ENCODE data around the gene CELSR3. TPM values are rescaled to one million over a fixed set of nuclear protein-coding genes. Genes with fewer than 3 reads are reported as not detected.

Gene CELSR3
- total RNA-seq, 1 experiment from 2014 or later = 4.6 TPM

DNA sequence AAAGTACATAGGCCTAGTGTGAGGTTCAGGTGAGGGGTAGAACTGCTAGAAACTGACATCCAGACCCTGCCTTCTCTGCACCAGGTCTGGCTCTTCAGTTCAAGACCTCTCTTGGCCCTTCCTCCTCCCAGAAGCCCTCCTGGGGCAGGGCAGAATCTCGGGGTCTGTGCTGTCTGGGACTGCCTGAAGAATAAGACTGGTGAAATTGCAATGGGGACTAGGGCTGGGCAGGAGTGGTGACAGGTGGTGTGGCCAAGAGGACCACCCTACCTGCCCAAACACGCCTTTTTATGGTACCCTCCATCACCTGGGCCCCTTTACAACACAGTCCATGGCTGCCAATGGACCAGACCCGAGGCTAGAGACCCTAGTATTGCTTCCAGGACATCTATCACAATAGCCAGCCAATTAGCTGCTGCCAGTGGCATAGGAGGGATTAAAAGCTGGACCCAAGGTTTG is 24.6 kb upstream of the CELSR3 start:
- in situ Hi-C loops (cut with HindIII; ENCODE audit: low sequenced_read_pairs) = no loop called here
- no peak for DNase-seq (ENCODE audit: low spot score)

DNA sequence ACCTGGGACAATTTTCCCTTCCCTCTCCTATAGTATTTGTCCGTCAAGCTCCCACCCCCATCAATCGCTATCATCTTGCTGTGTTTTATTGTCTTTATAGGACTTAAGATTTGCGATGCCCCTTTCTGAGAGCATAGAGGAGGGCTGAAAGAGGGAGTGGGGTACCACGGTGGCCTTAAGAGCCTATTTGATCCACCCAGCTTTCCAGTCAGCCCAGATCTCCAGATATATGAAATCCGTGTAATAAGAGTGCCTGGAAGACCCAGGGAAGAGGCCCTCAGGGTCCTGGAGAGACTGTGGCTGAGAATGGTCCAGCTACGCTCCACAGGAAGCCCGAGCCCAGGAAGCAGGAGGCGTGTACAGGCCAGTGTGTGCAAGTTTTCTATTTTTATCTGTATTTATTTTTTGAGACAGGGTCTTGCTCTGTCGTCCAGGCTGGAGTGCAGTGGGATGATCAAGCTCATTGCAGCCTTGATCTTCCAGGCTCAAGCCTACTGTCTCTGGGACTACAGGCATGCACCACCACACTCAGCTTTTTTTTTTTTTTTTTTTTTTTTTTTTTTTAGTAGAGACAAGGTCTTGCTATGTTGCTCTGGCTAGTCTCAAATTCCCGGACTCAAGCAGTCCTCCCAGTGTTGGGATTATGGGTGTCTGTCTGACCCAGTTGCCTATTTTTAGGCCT is 24.0 kb upstream of the CELSR3 start:
- in situ Hi-C loops (cut with HindIII; ENCODE audit: low sequenced_read_pairs) = no loop called here
- peak; percentile 27 for DNase-seq (ENCODE audit: low spot score)

DNA sequence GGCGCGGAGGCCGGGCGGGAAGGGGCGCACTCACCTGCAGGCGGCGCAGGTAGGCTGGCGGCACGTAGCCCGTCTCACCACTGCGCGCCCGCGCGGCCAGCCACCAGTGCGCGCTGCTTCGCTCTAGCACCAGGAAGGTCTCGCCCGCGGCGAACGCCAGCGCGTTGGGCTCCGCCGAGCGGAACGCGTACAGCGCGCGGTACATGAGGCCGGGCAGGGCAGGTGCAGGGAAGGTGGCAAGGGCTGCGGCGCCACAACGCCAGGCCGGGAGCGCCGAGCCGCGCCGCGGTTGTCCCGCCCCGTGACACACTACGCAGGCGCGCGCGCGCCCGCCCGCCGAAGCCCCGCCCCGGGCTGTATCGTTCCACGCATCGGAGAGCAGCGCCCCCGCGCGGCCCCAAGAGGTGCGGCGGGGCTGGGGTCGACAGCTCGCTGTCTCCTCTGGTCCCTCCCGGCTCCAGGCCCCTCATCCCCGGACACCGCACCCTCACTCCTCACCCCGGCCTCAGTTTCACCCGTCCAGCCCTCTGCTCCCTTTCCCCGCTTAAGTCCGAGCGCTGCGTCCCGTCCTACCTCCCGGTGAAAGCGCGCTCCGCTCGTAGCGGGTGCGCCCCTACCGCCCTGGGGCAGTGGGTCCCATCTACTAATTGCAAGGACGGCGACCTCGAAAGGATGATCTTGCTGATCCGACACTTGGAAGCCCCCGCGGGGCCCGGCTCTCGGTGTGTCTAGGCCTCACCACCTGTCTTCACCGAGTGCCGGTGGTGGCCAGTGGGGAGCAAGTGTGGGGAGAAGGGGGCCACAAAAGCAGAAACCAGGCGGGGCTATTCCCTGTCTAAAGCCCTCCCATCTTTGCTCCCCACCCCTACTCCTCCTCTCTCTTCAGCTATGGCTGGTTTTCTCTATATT is 23.2 kb upstream of the CELSR3 start, which contains the start of gene NCKIPSD:
NCKIPSD (minus strand) TSS at position 313 of the 909 bp plus-strand sequence; CDS start at position 205, 108 bp downstream.
- in situ Hi-C loops (cut with HindIII; ENCODE audit: low sequenced_read_pairs) = no loop called here
- DNase-seq (ENCODE audit: low spot score) = peak; percentile 81

DNA sequence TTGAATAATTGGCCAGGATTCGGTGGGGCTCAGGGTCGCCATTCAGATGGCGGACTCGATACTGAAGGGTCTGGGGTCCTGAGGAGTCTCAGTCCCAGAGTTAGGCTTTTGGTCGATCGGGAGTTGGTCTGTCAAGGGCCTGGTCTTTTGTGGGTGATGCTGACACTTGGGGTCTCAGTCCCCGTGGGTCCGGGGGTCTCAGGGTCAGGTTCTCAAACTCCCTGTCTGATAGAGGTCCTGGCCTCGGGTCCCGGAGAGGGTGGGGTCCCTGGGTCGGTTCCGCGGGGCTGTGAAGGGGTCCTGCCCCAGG is 22.6 kb upstream of the CELSR3 start:
- in situ Hi-C loops (cut with HindIII; ENCODE audit: low sequenced_read_pairs) = no loop called here
- DNase-seq (ENCODE audit: low spot score) = no peak

DNA sequence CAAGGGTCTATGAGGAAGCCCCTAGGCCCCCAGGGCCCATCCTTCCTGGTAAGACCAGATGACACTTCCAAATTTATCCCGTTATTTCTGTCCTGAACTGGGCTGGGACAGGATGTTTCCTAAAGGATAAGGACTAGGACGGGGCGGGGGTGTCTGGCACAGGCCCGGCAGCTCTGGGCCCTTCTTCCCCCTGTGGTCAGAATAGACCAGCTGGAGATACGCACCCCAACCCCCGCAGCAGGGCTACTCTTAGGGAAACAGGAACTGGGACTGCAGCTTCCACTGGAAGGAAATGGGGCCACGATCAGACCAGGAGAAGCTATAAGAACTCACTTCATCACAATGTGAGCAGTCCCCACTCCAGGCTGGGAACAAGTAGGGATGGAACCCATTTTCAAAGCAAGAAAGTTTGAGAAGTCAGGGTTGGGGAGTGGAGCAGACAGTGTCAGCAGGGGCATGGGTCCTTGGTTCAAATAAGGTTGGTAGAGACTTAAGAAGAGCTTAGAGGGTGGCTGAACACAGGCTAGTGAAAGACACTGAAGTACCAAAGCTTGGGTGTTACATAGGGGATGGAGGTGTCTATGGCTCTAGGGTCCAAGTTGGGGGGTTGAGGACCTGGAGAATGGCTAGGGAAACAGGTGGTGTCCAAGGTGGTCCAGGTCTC is 21.9 kb upstream of the CELSR3 start:
- in situ Hi-C loops (cut with HindIII; ENCODE audit: low sequenced_read_pairs) = no loop called here
- peak; percentile 33 for DNase-seq (ENCODE audit: low spot score)

DNA sequence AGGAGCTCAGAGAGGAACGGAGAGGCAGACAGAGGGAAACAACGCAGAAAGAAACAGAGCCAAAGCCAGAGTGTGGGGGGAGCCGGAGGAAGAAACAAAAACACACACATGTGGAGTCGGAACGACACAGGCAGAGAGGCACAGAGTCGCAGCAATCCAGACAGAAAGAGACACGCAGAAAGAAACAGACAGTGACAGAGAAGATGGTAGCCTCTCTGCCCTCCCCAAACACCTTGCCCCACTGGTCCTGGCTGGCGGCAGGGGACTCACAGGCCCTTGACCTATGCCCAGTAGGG is 21.3 kb upstream of the CELSR3 start:
- DNase-seq (ENCODE audit: low spot score) = no peak
- in situ Hi-C loops (cut with HindIII; ENCODE audit: low sequenced_read_pairs) = no loop called here

DNA sequence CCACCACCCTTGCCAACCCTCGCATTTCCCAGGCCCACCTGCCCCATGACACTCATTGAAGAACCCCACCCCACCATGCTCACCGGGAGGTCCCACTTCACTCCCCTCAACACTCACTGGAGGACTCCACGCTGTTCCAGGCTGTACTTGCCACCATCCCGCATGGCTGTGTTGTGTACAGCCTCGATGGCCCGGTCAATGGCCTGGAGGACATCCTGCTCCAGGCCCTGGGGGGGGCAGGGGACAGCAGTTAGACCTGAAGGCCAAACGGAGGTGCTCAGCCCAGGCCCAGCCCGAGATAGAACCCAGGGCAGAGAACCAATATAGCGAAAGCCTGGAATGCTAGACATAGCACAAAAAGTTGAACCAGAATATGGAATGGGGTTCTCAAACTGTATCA is 20.1 kb upstream of the CELSR3 start:
- in situ Hi-C loops (cut with HindIII; ENCODE audit: low sequenced_read_pairs) = no loop called here

DNA sequence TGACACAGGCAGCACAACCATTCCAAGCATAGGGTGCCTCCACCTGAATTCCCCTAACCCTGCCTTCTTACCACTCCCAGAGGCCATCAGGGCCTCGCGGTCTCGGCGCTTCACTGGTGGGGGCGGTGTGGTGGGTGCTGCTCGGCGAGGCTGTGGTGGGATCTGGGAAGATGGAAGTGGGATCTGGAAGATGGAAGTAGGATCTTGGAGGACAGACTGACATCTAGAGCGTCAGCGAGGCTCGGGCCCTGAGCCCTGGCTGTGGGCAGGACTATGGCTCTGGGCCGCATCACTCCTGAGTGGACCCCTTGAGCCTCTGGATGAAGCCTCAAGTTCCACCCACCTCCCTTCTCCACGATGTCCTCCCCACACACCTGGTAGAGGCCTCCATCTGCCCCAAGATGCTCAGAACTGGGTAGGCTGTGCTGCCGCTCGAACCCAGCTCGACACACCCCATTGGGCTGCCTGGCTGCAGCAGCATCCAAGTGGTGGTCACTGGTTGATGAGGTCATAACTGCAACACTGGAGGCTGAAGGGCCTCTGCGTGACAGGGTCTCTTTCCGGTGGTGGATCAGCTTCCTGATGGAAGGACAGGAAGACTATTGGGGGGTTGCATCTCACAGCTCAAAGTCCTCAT is 19.4 kb upstream of the CELSR3 start:
- in situ Hi-C loops (cut with HindIII; ENCODE audit: low sequenced_read_pairs) = no loop called here
- no peak for DNase-seq (ENCODE audit: low spot score)

More for the DNA sequence above, 20.1 kb upstream of the CELSR3 start:
- no peak for DNase-seq (ENCODE audit: low spot score)

DNA sequence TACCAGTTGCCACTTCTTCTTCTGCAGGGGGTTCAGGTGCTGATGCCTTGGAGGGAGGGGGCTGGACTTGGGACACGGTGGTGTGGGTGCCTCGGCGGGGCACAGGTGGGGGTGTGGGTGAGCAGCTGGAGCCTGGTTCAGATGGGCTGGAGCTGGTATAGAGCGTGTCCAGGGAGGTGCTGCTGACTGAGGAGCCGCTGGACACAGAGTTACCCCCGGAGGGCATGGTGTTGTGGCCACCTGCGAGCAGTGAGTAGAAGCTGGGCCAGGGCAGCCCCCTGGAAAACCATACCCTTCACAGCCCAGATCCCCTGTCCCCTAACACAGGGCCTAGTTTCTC is 18.8 kb upstream of the CELSR3 start:
- in situ Hi-C loops (cut with HindIII; ENCODE audit: low sequenced_read_pairs) = no loop called here
- DNase-seq (ENCODE audit: low spot score) = no peak

DNA sequence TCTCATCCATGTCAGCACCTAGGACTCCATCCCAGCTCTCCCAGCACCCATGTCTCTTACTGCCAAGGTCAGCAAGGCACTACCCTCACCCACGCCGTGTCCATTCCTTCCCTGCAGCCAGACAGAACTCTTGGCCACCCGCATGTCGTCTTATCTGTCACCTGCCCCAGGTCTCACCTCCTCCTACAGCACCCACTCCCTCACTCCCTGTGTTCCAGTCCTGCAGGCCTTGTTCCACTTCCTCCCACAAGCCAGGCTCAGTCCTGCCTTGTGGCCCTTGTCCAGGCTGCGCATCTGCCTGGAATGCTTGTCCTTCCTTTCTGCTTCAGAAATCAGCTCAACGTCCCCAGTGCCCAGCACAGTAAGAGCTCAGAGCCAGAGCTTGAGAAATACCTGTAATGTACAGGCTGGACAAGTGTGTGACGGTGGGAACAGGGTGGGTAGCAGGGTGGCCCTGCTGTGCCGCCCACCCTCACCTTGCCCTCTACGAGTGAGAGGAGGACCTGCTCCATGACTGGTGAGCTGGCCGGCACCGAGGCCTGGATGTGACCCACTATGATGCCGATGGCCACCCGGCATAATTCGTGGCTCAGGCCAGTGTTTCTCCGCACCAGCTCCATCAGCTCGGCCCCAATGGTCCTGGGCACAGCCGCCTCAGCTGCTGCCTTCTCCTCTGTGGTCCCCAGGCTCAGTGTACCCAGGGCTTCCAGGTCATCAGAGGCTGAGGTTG is 18.3 kb upstream of the CELSR3 start:
- no peak for DNase-seq (ENCODE audit: low spot score)
- in situ Hi-C loops (cut with HindIII; ENCODE audit: low sequenced_read_pairs) = no loop called here

DNA sequence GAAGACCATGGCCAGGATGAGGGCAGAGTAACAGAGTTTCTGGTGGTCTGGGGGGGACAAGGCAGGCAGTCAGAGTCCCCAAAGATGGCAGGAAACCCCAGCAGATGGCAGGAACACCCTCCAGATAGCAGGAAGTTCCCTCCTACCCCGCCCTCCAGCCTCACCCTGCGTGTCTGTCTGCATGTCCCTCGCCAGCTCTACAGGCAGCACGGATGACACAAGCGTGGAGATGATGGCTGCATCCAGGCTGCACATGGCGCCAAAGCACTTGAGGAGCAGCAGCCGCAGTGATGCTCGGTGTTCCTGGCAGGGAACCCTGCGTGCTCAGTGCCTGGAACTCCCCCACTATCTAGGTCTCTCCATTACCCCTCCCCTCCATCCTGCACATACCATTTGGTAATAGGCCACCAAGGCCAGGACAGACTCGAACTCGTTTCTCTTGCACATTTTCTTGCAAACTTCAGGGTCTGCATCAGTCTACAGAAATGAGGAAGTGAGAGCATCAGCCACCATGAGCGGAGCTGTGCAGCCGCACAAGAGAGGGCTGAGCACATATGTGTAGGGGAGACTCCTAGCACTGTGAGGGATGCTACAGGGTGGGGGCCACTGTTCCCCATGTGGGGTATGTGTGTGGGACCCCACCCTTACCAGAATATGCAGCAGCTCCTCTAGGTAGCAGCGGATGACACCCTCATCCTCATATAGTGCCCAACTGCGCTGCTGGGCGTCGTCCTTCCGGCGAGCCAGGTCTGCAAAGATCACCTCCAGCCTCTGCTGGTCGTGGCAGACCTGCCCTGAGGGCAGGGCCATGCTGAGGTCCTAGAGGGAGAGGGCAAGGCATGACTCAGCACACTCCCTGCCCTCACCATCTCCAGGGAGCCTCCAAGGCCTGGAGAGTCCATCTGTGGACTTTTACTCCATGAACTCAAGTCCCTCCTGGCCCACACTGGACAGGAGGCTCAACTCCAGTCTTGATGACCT is 17.0 kb upstream of the CELSR3 start:
- DNase-seq (ENCODE audit: low spot score) = no peak
- in situ Hi-C loops (cut with HindIII; ENCODE audit: low sequenced_read_pairs) = no loop called here

DNA sequence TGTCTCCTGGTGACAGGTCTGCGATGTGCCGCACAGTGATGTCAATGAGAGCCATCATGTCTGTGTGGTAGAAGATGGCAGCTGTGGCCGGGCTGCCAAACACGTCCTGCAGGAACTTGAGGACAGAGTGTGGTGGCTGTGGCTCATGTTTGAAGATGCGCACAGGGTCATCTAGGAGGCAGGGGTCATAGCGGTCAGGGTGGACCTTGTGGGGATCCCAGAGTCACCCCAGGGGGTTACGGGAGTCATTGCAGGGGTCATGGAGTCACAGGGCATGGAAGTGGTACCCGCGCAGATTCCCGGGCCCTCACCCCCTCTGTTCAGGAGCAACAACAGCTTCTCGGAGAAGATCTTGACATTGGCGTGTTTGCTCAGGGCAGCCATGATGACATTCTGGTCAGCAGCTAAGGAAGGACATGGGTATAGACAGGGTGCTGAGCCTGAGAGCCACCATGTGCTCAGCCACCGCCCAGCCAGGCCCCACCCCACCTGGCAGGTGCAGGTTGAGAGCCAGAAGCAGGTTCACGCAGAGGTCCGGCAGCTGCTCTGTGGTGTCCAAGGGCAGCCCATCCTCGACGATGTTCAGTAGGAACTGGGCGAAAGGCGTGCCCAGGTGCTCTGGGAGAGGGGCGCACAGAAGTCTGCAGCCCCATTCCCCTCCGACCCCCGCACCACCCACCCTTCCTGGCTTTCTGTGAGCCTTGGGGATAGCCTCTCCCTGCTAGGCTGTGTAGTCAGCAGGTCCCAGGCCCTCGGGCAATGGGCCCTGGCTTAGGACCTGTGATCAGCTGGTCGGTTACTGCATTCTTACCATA is 16.1 kb upstream of the CELSR3 start:
- in situ Hi-C loops (cut with HindIII; ENCODE audit: low sequenced_read_pairs) = no loop called here
- no peak for DNase-seq (ENCODE audit: low spot score)

DNA sequence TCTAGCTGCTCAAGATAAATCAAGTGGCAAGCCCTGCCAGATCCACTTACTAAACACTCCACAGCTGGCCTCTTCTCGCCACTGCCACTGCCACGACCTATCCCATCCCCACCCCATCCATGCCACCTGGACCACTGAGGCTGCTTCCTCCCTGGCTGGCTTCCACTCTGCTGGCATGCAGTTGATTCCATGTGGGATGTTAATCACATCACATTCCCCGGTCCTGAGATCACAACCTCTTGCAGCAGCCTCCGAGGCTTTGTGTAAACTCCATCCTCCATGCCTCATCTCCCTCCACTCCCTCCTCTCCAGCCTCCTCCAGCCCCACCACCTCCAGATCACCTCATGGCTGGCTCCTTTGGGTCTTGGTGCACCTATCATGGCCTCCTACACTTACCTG is 15.4 kb upstream of the CELSR3 start:
- no peak for DNase-seq (ENCODE audit: low spot score)
- in situ Hi-C loops (cut with HindIII; ENCODE audit: low sequenced_read_pairs) = no loop called here

DNA sequence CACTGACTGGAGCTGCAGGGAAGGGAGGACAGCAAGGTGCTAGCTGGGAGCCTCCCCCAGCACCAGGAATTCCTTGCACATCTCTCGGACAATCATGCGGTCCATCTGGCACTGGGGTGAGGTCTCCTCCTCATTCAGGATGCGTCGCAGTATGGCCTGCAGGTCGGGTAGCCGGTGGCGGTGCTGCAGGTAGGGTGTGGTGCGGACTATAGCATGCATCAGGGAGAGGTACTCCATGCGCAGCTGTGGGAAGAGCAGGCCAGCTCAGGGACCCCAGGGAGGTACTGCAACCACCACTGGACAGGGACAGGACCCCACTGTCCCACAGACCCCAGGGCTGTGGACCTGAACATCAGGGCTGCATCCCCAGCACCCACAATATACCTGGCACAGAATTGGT is 11.8 kb upstream of the CELSR3 start:
- no peak for DNase-seq (ENCODE audit: low spot score)
- in situ Hi-C loops (cut with HindIII; ENCODE audit: low sequenced_read_pairs) = no loop called here

DNA sequence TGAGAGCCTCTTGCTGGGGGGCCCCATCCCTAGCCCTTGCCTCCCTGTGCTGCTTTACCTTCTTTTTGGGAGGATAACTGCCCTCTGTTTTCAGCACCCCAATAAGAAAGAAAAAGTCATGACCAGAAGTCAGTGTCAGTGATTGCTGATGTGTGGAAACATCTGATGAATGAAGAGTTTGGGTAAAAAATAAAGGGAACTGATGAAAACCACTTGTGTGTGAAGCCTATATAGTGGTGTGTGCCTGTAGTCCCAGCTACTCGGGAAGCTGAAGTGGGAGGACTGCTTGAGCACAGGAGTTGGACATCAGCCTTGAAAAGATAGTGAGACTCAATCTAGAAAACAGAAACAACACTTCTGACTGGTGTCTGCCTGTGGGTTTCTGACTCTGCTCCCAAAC is 9.8 kb upstream of the CELSR3 start:
- no peak for DNase-seq (ENCODE audit: low spot score)
- in situ Hi-C loops (cut with HindIII; ENCODE audit: low sequenced_read_pairs) = no loop called here

DNA sequence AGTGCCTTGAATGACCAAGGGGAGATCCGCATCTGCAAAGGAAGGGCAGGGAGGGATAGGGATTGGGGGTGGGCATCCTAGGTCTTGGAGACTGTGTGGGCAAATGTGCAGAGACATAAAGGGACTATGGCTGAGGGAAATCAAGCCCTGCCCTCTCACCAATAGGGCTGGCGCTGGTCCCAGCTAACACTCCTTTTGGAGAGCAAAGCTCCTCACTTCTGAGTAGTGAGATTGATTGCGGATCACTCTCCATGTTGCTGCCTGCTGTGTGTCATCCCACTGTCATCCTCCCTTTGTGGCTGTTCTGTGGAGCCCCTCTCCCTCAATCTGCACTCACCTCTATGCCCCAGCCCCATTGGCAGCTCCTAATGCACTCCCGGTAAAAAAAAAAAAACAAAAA is 2.2 kb upstream of the CELSR3 start:
- in situ Hi-C loops (cut with HindIII; ENCODE audit: low sequenced_read_pairs) = no loop called here
- DNase-seq (ENCODE audit: low spot score) = no peak

DNA sequence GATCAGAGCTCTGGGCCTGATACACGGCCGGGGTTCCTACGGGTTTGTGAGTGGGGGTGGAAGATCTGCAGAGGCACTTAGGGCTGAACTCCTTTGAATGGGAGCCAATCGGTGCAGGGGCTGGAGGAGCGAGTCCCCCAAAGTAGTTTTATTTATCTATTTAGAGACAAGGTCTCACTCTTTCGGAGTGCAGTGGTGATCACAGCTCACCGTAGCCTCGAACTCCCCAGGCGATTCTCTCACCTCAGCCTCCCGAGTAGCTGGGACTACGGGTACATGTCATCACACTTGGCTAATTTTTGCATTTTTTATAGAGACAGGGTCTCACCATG is 1.6 kb upstream of the CELSR3 start:
- in situ Hi-C loops (cut with HindIII; ENCODE audit: low sequenced_read_pairs) = no loop called here
- no peak for DNase-seq (ENCODE audit: low spot score)
